ENCODE measurements around the gene NPAS3.

NPAS3 gene

DNA sequence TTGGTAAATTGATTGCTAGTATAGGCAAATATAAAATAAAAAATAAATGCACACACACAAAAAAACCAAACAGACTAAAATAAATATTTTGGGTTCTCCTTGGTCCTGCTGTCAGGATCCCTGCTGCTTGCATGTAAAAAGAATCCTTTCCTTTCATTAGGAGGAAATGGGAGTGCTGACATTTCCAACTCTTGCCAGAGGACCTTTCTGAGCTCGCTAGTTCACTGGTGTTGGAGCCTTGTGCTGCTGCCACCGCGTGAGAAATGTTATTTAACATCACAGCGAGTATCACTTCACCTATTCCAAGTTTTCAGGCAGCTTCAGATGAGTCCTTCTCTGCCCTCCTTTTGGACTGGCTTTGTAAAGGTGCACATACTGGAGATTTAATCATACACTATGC lies 358.9 kb downstream of the NPAS3 start:
- CTCF ChIA-PET, result no interaction called here
- POLR2A ChIA-PET, result no interaction called here
- DNase-seq (ENCODE audit: extremely low spot score), result no peak
- TF ChIP-seq, protein P1, sequence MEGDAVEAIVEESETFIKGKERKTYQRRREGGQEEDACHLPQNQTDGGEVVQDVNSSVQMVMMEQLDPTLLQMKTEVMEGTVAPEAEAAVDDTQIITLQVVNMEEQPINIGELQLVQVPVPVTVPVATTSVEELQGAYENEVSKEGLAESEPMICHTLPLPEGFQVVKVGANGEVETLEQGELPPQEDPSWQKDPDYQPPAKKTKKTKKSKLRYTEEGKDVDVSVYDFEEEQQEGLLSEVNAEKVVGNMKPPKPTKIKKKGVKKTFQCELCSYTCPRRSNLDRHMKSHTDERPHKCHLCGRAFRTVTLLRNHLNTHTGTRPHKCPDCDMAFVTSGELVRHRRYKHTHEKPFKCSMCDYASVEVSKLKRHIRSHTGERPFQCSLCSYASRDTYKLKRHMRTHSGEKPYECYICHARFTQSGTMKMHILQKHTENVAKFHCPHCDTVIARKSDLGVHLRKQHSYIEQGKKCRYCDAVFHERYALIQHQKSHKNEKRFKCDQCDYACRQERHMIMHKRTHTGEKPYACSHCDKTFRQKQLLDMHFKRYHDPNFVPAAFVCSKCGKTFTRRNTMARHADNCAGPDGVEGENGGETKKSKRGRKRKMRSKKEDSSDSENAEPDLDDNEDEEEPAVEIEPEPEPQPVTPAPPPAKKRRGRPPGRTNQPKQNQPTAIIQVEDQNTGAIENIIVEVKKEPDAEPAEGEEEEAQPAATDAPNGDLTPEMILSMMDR (IDR thresholded peaks at IDR 0.05; ENCODE audit: control extremely low read depth, extremely low read depth, low read depth, missing control alignments), result no peak

DNA sequence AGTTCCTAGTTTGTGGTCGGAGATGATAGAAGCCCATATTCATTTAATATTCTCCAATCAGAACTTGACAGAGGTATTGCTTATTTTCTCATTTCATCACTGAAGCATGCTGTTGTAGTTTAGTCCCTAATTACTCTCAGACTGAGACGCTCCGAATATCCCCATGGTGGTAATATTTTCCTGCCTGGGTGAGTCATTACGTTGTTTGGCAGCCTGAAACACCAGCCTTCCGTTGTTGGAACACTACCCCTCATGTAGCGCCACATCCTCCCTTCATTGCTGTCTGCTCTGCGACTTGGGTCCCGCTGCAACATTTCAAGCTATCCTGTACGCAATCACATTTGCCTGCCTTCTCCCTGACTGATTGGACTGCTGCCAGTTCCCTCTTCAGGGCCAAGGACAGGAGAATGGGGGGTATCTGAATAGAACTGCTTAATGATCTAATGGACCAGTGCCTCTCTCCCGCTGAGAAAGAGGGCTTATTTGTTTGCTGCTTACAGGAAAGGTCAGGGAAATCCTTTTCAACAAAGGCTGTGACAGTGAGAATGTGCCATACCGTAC lies 369.1 kb downstream of the NPAS3 start:
- no peak for DNase-seq (ENCODE audit: extremely low spot score)
- TF ChIP-seq, protein P1 (IDR thresholded peaks at IDR 0.05; ENCODE audit: control extremely low read depth, extremely low read depth, low read depth, missing control alignments), result no peak
- ChIA-PET POLR2A (no interaction called here), CTCF (no interaction called here)

DNA sequence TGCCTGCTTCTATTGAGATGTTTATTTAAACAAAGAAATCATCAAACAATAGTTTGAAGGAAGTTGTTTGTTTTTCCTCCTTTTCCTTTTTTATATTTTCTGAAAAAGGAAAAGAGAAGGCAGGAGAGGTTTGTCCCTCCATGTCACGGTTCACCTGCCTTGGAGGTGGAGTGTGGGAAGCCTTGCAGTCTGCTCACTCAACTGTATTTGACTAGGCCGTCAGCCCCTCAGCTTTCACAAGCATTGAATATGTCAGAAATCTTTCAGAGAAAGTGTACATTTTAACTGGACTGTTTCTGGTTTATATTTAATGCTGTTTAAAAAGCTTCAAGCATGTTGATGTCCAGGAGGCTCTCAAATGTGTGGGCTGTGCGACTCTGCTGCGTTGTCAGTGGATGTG lies 370.4 kb downstream of the NPAS3 start:
- CTCF ChIA-PET, result no interaction called here
- no peak for DNase-seq (ENCODE audit: extremely low spot score)
- POLR2A ChIA-PET, result no interaction called here
- TF ChIP-seq, protein P1 (IDR thresholded peaks at IDR 0.05; ENCODE audit: control extremely low read depth, extremely low read depth, low read depth, missing control alignments), result no peak

DNA sequence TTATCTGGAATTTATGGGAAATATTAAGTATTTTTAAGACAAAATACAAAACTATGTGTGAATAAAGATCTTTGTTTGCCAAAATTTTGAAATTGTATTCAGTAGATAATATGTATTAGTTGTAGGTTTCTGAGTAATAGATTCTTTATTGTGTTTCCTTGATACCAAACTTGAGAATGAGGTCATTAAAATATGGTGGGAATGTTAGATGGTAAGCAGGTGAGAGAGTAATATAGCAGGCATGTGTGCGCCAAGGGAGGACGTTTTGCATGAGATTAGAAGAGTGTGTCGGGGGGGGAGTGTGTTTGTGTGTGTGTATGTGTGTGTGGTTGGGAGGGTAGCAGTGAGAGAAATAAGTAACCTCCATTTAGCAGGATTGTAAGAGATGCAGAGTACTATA lies 376.5 kb downstream of the NPAS3 start:
- ChIA-PET CTCF (no interaction called here), POLR2A (no interaction called here)
- TF ChIP-seq, protein P1 (IDR thresholded peaks at IDR 0.05; ENCODE audit: control extremely low read depth, extremely low read depth, low read depth, missing control alignments), result no peak
- no peak for DNase-seq (ENCODE audit: extremely low spot score)

DNA sequence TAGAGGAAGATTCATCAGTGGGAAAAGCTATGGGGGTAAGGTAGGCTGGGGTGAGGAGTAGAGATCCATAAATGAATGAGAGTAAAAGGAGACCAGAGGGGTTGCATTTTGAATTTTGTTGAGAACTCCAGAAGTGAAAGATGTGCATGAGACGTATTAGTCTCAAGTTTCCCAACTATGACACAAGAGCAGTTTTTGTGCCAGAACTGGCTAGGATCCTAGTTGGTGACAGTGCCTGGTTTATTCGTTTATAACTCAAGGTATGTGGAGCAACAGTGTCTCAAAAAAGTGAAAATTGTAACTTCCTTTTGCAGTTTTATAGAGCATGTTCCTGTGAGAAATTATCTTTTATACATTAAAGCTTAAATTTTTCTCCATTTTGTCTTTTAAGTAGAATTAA lies 377.0 kb downstream of the NPAS3 start:
- CTCF ChIA-PET, result no interaction called here
- TF ChIP-seq, protein P1 (IDR thresholded peaks at IDR 0.05; ENCODE audit: control extremely low read depth, extremely low read depth, low read depth, missing control alignments), result no peak

DNA sequence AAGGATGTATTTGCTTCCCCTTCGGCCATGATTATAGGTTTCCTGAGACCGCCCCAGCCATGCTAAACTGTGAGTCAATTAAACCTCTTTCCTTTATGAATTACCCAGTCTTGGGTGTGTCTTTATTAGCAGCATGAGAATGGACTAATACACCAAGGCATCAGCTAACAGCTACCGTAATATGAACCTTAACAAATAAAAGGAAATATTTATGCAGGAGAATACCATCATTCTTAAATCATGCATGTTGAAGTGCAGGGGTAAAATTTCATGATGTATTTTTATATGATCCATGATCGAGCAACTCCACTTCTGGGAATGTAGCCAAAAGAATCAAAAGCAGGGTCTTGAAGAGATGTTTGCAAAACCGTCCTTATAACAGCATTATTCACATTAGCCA lies 379.0 kb downstream of the NPAS3 start:
- ChIA-PET POLR2A (no interaction called here), CTCF (no interaction called here)
- no peak for DNase-seq (ENCODE audit: extremely low spot score)
- TF ChIP-seq, protein P1 (IDR thresholded peaks at IDR 0.05; ENCODE audit: control extremely low read depth, extremely low read depth, low read depth, missing control alignments), result no peak

More for the DNA sequence above, 377.0 kb downstream of the NPAS3 start:
- POLR2A ChIA-PET, result no interaction called here
- no peak for DNase-seq (ENCODE audit: extremely low spot score)

DNA sequence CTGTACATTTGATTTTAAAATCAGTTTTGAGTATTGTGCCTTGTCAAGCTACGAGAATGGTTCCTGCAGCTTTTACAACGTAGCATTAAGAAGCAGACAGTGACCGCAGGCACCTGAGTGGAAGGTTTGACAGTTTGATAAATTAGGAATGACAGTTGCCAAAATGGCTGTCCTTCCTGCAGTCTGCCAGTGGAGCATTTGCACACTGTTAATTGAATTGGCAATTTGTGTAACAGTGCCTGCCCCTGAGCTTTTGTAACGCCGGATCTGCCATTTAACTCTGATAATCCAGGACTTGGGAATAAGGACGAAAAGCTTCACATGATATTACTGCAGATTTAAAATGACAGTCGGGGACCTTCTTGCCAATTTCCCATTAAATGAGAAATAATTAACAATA lies 385.3 kb downstream of the NPAS3 start:
- no peak for DNase-seq (ENCODE audit: extremely low spot score)
- TF ChIP-seq, protein P1 (IDR thresholded peaks at IDR 0.05; ENCODE audit: control extremely low read depth, extremely low read depth, low read depth, missing control alignments), result no peak
- CTCF ChIA-PET, result interaction anchor here (1.1 kb wide), 1 partner anchor 12 kb away, joined by 3 read pairs; no protein-coding TSS in a partner anchor
- POLR2A ChIA-PET, result no interaction called here
